ENCODE measurements around the gene KCNQ1OT1. TPM values are rescaled to one million over a fixed set of nuclear protein-coding genes. Genes with fewer than 3 reads are reported as not detected.
A peak's percentile ranks its signal among the peaks of the same experiment; 100 is the strongest.

Gene KCNQ1OT1
- total RNA-seq, 1 donor from 2014 or later, result 1.6 TPM

- H3K4me1 ChIP-seq, result no peaks in the 10 kb centered on the region
- no peak overlapping the region for H3K4me3 ChIP-seq
- no peak overlapping the region for H3K27ac ChIP-seq
- no peaks in the 10 kb centered on the region for H3K36me3 ChIP-seq
- intact Hi-C loops (cut with DNase I), result no loop called here
- no peak for ATAC-seq
- no peaks in the 10 kb centered on the region for H3K9me3 ChIP-seq
- no peaks in the 10 kb centered on the region for H3K27me3 ChIP-seq (ENCODE audit: low read depth)
- TF ChIP-seq, protein P1, sequence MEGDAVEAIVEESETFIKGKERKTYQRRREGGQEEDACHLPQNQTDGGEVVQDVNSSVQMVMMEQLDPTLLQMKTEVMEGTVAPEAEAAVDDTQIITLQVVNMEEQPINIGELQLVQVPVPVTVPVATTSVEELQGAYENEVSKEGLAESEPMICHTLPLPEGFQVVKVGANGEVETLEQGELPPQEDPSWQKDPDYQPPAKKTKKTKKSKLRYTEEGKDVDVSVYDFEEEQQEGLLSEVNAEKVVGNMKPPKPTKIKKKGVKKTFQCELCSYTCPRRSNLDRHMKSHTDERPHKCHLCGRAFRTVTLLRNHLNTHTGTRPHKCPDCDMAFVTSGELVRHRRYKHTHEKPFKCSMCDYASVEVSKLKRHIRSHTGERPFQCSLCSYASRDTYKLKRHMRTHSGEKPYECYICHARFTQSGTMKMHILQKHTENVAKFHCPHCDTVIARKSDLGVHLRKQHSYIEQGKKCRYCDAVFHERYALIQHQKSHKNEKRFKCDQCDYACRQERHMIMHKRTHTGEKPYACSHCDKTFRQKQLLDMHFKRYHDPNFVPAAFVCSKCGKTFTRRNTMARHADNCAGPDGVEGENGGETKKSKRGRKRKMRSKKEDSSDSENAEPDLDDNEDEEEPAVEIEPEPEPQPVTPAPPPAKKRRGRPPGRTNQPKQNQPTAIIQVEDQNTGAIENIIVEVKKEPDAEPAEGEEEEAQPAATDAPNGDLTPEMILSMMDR (IDR thresholded peaks at IDR 0.05), result no peak
- peak; percentile 20 for DNase-seq
These were observed 134.2 kb downstream of the KCNQ1OT1 start for GRCh38 chr11:2565447-2566222.

- Histone ChIP-seq H3K27me3 (ENCODE audit: low read depth) (no peaks in the 10 kb centered on the region), H3K9me3 (no peaks in the 10 kb centered on the region), H3K36me3 (no peaks in the 10 kb centered on the region), H3K4me3 (no peak overlapping the region), H3K4me1 (no peaks in the 10 kb centered on the region), H3K27ac (no peak overlapping the region)
- ATAC-seq, result no peak
- TF ChIP-seq, protein P1 (IDR thresholded peaks at IDR 0.05), result no peak
- intact Hi-C loops (cut with DNase I), result no loop called here
- DNase-seq, result peak; percentile 28
These were observed 135.0 kb downstream of the KCNQ1OT1 start for GRCh38 chr11:2564588-2565425.

GRCh38 chr11:2564008-2564530, 135.7 kb downstream of the KCNQ1OT1 start:
- intact Hi-C loops (cut with DNase I), result no loop called here

GRCh38 chr11:2563213-2564007, 136.4 kb downstream of the KCNQ1OT1 start:
- Histone ChIP-seq H3K9me3 (no peaks in the 10 kb centered on the region), H3K4me3 (no peak overlapping the region), H3K4me1 (no peaks in the 10 kb centered on the region), H3K27ac (no peak overlapping the region), H3K27me3 (ENCODE audit: low read depth) (no peaks in the 10 kb centered on the region), H3K36me3 (no peaks in the 10 kb centered on the region)
- ATAC-seq (no peak), DNase-seq (peak; percentile 37)
- intact Hi-C loops (cut with DNase I), result no loop called here
- TF ChIP-seq, protein P1 (IDR thresholded peaks at IDR 0.05), result no peak

More at GRCh38 chr11:2564008-2564530, 135.7 kb downstream of the KCNQ1OT1 start:
- Histone ChIP-seq H3K27me3 (ENCODE audit: low read depth) (no peaks in the 10 kb centered on the region), H3K27ac (no peak overlapping the region), H3K36me3 (no peaks in the 10 kb centered on the region), H3K4me3 (no peak overlapping the region), H3K9me3 (no peaks in the 10 kb centered on the region), H3K4me1 (no peaks in the 10 kb centered on the region)
- no peak for ATAC-seq
- DNase-seq, result peak; percentile 26
- TF ChIP-seq, protein P1 (IDR thresholded peaks at IDR 0.05), result no peak

- no peak overlapping the region for H3K4me3 ChIP-seq
- no peaks in the 10 kb centered on the region for H3K36me3 ChIP-seq
- no peaks in the 10 kb centered on the region for H3K4me1 ChIP-seq
- no peak for DNase-seq
- TF ChIP-seq, protein P1 (IDR thresholded peaks at IDR 0.05), result no peak
- no peaks in the 10 kb centered on the region for H3K9me3 ChIP-seq
- H3K27ac ChIP-seq, result no peak overlapping the region
- H3K27me3 ChIP-seq (ENCODE audit: low read depth), result no peaks in the 10 kb centered on the region
- intact Hi-C loops (cut with DNase I), result no loop called here
- ATAC-seq, result no peak
These were observed 136.9 kb downstream of the KCNQ1OT1 start for GRCh38 chr11:2562890-2563212.
